Heart left ventricle (tissue), 13 donors: ENCODE data around the gene PRKAG2.
A peak's percentile ranks its signal among the peaks of the same experiment; 100 is the strongest.

ENCODE experiments used
- POLR2A ChIP-seq, 2 donors: fragments of 450-650 bp; IDR thresholded peaks; one replicate each; pipeline ENCODE4 v1.6.1; 2017; ENCODE audit warnings: antibody characterized with exemption in 2 of 2, mild to moderate bottlenecking in 2 of 2, moderate library complexity in 2 of 2
- TF ChIP-seq, protein P1 (sequence below), 12 donors: fragments of 200-600 bp; sonication (generic) in 4 of 12; IDR thresholded peaks; one replicate each; pipeline versions ENCODE4 v1.5.0 to v1.8.0; 2018 to 2022; ENCODE audit warnings: antibody characterized with exemption in 12 of 12, mild to moderate bottlenecking in 5 of 12
- donor health status: ischemic (EF 13 %, LVEDD 7.1; RV severe dilation, severe dysfunction).
- donor health status: DM: no; HTN: yes; CAD: no.
- donor health status: DM: no; HTN: no; CAD: no.
- donor health status: ischemic (EF 25% LVEDD 6.9; RV normal size, moderate dysfunction).
- donor health status: ischemic (EF 25% LVEDD 5.7; RV mildly dilated, moderate dysfunction).
- donor health status: ischemic (EF 35%, LVEDD 5.7; RV mildly dilated, moderate dysfunction).
- donor health status: nonischemic (EF 11% LVEDD 7.7; RV severe dilation, severe dysfunction).
- donor health status: DM: yes; HTN: yes; CAD: no.
- donor health status: PGD.
- donor health status: ischemic (EF 29% LVEDD 5.4; RV normal size, mild dysfunction).
- donor health status: nonischemic (EF 23%, LVEDD 6.1; RV moderate dilation, normal function).

DNA sequence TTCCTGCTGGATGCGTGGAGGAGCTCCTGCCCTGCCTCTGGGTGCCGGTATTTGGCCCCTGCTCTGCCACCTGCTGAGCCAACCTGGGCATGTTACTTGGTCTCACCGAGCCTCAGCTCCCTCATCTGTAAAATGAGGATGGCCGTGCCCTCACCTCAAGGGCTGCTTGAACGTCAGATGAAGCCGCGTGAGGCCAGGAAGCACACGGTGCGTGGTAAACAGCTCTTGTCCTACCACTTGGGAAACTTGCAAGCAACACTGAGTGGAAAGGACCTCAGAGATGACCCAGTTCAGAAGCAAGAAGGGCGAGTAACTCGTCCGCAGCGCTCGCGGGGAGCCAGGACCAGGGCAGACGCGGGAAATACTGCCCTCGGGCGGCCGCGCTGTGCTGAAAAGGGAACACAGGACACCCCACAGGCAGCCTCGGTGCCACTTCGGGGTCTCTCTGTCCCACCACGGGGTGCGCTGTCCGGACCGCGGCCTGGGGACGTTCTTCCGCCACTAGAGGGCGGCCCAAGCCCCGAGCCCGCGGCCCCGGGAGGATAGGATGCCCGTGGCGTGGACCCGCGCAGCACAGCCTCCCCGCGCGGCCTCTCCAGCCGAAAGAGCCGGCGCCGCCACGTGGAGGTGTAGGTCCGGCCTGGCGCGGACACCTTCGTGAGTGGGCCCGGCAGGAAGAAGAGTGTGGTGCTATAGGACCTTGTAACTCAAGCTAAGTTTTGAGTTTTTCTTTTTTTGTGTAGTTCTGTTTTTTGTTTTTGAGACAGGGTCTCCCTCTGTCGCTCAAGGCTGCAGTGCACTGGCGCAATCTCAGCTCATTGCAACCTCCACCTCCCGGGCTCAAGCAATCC is 94.1 kb downstream of the PRKAG2 start:
- no peak for TF ChIP-seq POLR2A (IDR thresholded peaks at IDR 0.05)
- TF ChIP-seq, protein P1, sequence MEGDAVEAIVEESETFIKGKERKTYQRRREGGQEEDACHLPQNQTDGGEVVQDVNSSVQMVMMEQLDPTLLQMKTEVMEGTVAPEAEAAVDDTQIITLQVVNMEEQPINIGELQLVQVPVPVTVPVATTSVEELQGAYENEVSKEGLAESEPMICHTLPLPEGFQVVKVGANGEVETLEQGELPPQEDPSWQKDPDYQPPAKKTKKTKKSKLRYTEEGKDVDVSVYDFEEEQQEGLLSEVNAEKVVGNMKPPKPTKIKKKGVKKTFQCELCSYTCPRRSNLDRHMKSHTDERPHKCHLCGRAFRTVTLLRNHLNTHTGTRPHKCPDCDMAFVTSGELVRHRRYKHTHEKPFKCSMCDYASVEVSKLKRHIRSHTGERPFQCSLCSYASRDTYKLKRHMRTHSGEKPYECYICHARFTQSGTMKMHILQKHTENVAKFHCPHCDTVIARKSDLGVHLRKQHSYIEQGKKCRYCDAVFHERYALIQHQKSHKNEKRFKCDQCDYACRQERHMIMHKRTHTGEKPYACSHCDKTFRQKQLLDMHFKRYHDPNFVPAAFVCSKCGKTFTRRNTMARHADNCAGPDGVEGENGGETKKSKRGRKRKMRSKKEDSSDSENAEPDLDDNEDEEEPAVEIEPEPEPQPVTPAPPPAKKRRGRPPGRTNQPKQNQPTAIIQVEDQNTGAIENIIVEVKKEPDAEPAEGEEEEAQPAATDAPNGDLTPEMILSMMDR (IDR thresholded peaks at IDR 0.05): peak in 11 of 12 donors; percentile 79 to 96 (median 90)
